HFF-Myc (cell line): Measurements from ENCODE around the gene OMD.

ENCODE experiments used
- DNase-seq: peaks from one replicate; pipeline ENCODE4 v3.0.0-alpha.2; 2011; ENCODE audit warnings: low read depth; ENCODE audit errors: extremely low read depth
- H3K4me3 ChIP-seq: replicated peaks from 2 replicates; pipeline ENCODE4 v1.5.1; 2011; ENCODE audit warnings: low read depth, mild to moderate bottlenecking, control low read depth, low read length
- TF ChIP-seq, protein P1 (sequence below): IDR thresholded peaks from 2 replicates; pipeline ENCODE4 v1.5.1; 2012; ENCODE audit warnings: mild to moderate bottlenecking, low read depth, low read length, control low read depth; ENCODE audit errors: missing control alignments

Gene OMD, protein sequence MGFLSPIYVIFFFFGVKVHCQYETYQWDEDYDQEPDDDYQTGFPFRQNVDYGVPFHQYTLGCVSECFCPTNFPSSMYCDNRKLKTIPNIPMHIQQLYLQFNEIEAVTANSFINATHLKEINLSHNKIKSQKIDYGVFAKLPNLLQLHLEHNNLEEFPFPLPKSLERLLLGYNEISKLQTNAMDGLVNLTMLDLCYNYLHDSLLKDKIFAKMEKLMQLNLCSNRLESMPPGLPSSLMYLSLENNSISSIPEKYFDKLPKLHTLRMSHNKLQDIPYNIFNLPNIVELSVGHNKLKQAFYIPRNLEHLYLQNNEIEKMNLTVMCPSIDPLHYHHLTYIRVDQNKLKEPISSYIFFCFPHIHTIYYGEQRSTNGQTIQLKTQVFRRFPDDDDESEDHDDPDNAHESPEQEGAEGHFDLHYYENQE

DNA sequence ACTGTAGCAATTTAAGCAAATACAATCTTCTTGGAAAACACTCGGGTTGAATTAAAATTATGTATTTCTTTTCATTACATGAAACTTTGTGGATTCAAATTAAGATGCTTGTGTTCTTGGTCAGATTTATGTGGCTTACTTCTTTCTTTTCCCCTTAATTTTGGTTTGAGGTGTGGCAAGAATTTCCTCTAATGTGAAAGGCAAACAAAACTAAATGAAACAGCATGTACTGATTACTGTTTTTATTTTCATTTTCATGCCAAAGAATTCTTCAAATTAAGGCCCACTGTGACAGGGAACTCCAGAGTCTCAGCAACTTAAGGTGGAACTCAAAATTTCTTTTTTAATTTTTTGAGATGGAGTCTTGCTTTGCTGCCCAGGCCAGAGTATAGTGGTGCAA, at the start of gene OMD:
TSS of gene OMD (minus strand) at position 132 of the 400 bp plus-strand sequence. CDS start 6,913 bp downstream, outside the sequence.
- H3K4me3 ChIP-seq, result no peak within 1 kb of the TSS
- no peak for DNase-seq
- TF ChIP-seq, protein P1, sequence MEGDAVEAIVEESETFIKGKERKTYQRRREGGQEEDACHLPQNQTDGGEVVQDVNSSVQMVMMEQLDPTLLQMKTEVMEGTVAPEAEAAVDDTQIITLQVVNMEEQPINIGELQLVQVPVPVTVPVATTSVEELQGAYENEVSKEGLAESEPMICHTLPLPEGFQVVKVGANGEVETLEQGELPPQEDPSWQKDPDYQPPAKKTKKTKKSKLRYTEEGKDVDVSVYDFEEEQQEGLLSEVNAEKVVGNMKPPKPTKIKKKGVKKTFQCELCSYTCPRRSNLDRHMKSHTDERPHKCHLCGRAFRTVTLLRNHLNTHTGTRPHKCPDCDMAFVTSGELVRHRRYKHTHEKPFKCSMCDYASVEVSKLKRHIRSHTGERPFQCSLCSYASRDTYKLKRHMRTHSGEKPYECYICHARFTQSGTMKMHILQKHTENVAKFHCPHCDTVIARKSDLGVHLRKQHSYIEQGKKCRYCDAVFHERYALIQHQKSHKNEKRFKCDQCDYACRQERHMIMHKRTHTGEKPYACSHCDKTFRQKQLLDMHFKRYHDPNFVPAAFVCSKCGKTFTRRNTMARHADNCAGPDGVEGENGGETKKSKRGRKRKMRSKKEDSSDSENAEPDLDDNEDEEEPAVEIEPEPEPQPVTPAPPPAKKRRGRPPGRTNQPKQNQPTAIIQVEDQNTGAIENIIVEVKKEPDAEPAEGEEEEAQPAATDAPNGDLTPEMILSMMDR, result no peak

DNA sequence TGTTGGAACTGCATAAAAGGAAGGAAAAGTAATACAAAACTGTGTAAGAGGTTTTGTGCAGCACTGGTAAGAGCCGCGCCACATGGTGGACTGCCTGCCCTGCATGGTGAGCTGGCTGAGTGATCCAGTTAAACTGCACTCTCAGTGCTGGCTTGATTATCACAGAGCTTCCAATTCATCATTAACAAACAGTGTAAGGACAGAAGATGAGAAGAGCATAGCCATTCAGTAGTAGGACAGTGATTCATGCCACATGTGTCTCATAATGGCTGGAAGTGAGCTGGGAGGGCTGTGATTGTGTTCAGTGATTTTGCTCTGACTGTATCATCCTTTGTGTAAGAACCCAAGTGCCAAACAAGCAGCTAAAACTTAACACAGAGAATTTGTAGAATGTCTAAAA, 43.9 kb upstream of the OMD start:
- DNase-seq, result no peak
- TF ChIP-seq, protein P1, result no peak

DNA sequence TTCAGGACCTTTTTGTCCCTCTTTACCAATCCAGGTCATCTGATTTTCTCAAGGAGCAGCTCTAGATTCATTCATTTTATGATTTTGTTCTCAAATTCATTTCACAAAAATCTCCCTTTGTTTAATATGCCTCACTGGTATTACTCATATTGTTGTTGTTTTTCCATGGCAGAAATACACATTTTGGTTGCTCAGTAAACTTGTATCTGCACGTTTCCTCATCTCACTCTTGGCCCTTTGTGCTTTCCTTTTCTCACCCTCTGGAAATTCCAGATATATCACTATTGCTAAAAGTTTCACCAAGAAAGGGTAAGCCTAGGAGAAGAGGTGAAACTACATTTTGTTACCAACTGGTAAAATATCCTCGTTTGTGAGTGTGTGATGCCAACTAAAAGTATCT, 43.2 kb upstream of the OMD start:
- H3K4me3 ChIP-seq, result no peak overlapping the region
- DNase-seq, result no peak
- TF ChIP-seq, protein P1, result no peak

More for the DNA sequence above, 43.9 kb upstream of the OMD start:
- H3K4me3 ChIP-seq, result no peak overlapping the region

DNA sequence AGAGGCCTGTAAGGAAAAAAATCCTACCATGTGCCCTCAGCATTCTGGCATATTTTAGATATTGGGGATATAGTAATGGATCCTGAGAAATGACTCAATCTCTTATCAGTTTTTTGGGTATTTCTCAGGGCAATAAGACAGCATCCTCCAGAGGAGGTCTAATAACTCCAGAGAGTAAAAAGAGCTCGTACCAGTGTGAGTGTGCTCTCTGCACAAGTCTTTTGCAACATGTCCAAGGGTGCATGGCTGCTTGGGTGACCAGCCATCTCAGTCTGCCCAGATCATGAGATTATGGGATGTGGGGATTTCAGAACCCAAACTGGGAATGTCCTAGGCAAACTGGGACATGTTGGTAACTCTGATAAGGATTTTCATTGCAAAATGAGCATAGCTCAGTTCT, 42.8 kb upstream of the OMD start:
- DNase-seq, result no peak
- TF ChIP-seq, protein P1, result no peak

DNA sequence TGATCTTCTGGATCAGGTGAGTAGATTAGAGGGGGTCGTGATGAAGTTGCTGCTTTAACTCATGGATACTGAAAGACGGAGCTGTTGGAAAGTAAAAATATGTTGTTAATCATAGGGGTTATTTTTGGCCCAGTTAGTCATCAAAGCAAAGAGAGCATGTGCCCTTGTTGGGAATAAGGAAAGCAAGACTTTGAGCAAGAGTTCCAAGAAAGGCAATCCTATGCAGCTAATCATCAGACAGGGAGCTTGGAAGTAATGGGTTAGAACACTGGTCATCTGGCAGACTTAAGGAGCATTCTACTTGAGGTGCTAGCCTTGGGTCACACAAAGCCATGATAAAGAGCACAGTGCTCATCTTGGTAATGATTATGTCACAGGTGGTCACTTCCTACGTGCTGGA, 39.7 kb upstream of the OMD start:
- DNase-seq, result peak; percentile 85
- no peak overlapping the region for H3K4me3 ChIP-seq
- TF ChIP-seq, protein P1, result no peak

More for the DNA sequence above, 42.8 kb upstream of the OMD start:
- H3K4me3 ChIP-seq, result no peak overlapping the region

DNA sequence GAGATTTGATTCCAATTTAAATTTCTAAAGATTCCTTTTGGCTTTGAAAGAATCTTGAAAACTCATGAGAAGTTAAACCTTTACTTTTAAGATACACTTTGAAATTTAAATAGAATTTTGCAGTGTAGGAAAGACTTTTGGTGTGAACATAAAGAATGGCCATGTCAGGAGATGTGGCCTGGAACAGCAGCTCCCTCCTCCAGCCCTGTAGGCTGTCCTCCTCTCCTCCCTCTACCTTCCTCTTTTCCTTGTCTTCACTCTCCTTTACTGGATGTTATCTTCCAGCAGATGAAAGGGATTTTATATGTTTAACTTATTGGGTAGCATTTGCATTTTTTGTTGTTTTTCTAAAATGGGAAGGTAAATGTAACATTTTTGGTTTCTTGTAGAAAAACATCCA, 39.1 kb upstream of the OMD start:
- H3K4me3 ChIP-seq, result no peak overlapping the region
- TF ChIP-seq, protein P1, result no peak
- no peak for DNase-seq
